Keratinocyte (primary cell): Measurements from ENCODE around the gene TEX48. TPM values are rescaled to one million over a fixed set of nuclear protein-coding genes. Genes with fewer than 3 reads are reported as not detected.

Experiments
- DNase-seq: peaks from one replicate; pipeline ENCODE4 v3.0.0-alpha.2; 2011; ENCODE audit warnings: low read depth, missing footprints, low spot score
- FAIRE-seq: peaks from 2 replicates; lab custom pipeline; 2011; peaks lifted over from hg19 to GRCh38; lab: Jason Lieb, UNC
- H2AFZ ChIP-seq: 2 replicates; pipeline ENCODE4 v1.6.0; 2012; ENCODE audit warnings: low read length, control low read depth, inconsistent platforms; ENCODE audit not compliant: control insufficient read depth
- H3K27ac ChIP-seq: 2 replicates; pipeline ENCODE4 v1.5.1; 2011; ENCODE audit warnings: low read length; ENCODE audit not compliant: control insufficient read depth, insufficient read depth
- H3K27me3 ChIP-seq: 3 replicates; pipeline ENCODE4 v1.6.0; 2011; ENCODE audit warnings: low read length; ENCODE audit not compliant: control insufficient read depth, insufficient read depth; ENCODE audit errors: extremely low read depth
- H3K36me3 ChIP-seq, 2 experiments: 2 replicates in 1 of 2; 3 replicates in 1 of 2; pipeline ENCODE4 v1.5.1; 2011; ENCODE audit warnings: low read length in 2 of 2, mild to moderate bottlenecking in 1 of 2; ENCODE audit not compliant: control insufficient read depth in 2 of 2, insufficient read depth in 2 of 2; ENCODE audit errors: extremely low read depth in 1 of 2
- H3K4me1 ChIP-seq: 3 replicates; pipeline ENCODE4 v1.5.1; 2011; ENCODE audit warnings: low read length; ENCODE audit not compliant: control insufficient read depth, insufficient read depth; ENCODE audit errors: extremely low read depth
- H3K4me2 ChIP-seq: 3 replicates; pipeline ENCODE4 v1.6.0; 2011; ENCODE audit warnings: low read depth, low read length; ENCODE audit not compliant: control insufficient read depth, insufficient read depth; ENCODE audit errors: extremely low read depth
- H3K4me3 ChIP-seq, 3 experiments: fragments of 200-600 bp in 1 of 3; sonication (generic) in 1 of 3; 2 replicates in 2 of 3; 3 replicates in 1 of 3; pipeline ENCODE4 v1.5.1; 2011 to 2016; ENCODE audit warnings: low read length in 3 of 3, mild to moderate bottlenecking in 3 of 3, control low read depth in 2 of 3, inconsistent platforms in 1 of 3, low read depth in 1 of 3, mixed read lengths in 1 of 3, mixed run types in 1 of 3, moderate library complexity in 1 of 3; ENCODE audit not compliant: control insufficient read depth in 2 of 3, insufficient read depth in 2 of 3; ENCODE audit errors: extremely low read depth in 1 of 3
- H3K79me2 ChIP-seq: 2 replicates; pipeline ENCODE4 v1.6.0; 2012; ENCODE audit warnings: low read length; ENCODE audit not compliant: control insufficient read depth, insufficient read depth
- H3K9ac ChIP-seq: 3 replicates; pipeline ENCODE4 v1.6.0; 2011; ENCODE audit warnings: low read length; ENCODE audit not compliant: control insufficient read depth, insufficient read depth; ENCODE audit errors: extremely low read depth
- H3K9me1 ChIP-seq: 3 replicates; pipeline ENCODE4 v1.6.0; 2011; ENCODE audit warnings: low read length; ENCODE audit not compliant: control insufficient read depth, insufficient read depth; ENCODE audit errors: extremely low read depth
- H3K9me3 ChIP-seq: 2 replicates; pipeline ENCODE4 v1.5.1; 2012; ENCODE audit warnings: low read depth, low read length; ENCODE audit not compliant: control insufficient read depth
- H4K20me1 ChIP-seq: 3 replicates; pipeline ENCODE4 v1.6.0; 2011; ENCODE audit warnings: low read length; ENCODE audit not compliant: control insufficient read depth, insufficient read depth; ENCODE audit errors: extremely low read depth
- CTCF ChIP-seq, 3 experiments: IDR thresholded peaks in 1 of 3; conservative IDR thresholded peaks in 1 of 3; optimal IDR thresholded peaks in 1 of 3; 2 replicates in 2 of 3; 3 replicates in 1 of 3; pipeline versions ENCODE3 to v1.5.1; 2011; ENCODE audit warnings: low read length in 3 of 3, mild to moderate bottlenecking in 3 of 3, moderate library complexity in 2 of 3, control low read depth in 1 of 3, inconsistent platforms in 1 of 3; ENCODE audit not compliant: insufficient read depth in 2 of 3; ENCODE audit errors: extremely low read depth in 1 of 3
- EZH2 ChIP-seq: IDR thresholded peaks from one replicate; pipeline ENCODE4 v1.6.1; 2012; ENCODE audit warnings: inconsistent platforms, mild to moderate bottlenecking, low read length, moderate library complexity
- dilution Hi-C: fragments of 300-500 bp; cut with MboI; formaldehyde crosslinking; loops from one replicate; pipeline ENCODE4 v1.7.0; 2020; ENCODE audit warnings: low sequenced_read_pairs; ENCODE audit not compliant: extremely low pct_ligation_motif_present
- polyA plus RNA-seq, 5 experiments: library from polyadenylated mRNA; depleted of rRNA in 3 of 5; stranded (reverse) in 3 of 5; stranded (forward) in 1 of 5; unstranded in 1 of 5; fragments of >200 nt; gene quantifications; 1 replicate in 1 of 5; 2 replicates in 3 of 5; 3 replicates in 1 of 5; pipeline versions ENCODE4 v1.2.1 to v1.2.3, GENCODE V29; 2011 to 2012; ENCODE audit warnings: missing spikeins in 2 of 5, low read depth in 1 of 5, low replicate concordance in 1 of 5

TEX48 gene
- polyA plus RNA-seq, 1 donor (not counting 4 experiments of a cell fraction or from before 2014, with no cell fraction given): not detected

DNA sequence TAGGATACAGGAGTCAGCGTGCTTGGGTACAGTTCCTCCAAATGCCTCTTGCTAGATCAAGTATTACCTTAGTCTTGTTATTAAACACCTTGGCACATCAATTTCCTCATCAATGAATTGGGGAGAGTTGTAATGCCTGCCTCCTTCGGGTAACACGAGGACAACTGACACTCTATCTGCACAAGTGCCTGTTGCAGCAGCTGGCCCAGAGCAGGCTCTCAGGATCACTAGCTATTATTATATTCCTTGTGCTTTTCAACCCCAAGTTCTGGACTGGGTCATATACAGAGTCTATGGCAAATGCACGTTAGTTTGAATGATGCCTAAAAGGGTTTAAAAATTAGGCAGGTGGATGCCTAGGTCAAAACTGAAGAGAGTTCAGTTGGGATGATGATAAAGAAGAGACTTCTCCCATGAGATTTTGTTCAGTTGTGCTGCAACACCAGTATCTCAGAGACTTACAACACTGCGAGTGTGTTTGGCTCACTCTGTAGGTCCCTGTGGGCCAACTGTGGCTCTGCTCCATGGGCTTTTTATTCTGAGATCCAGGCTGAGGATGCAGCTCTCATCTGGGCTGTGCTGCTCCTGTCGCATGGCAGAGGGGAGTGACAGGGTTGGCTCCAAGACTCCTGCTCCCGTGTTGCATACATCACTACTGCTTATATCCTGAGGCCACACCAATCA is 41.1 kb upstream of the TEX48 start:
- Histone ChIP-seq H2AFZ (no peak overlapping the region), H3K9ac (no peak overlapping the region), H3K4me3 (no peak overlapping the region), H3K27me3 (no peaks in the 10 kb centered on the region), H3K9me1 (no peaks in the 10 kb centered on the region), H3K27ac (no peak overlapping the region), H3K4me2 (no peak overlapping the region), H3K9me3 (no peaks in the 10 kb centered on the region), H3K36me3 (no peaks in the 10 kb centered on the region), H3K4me1 (peaks cover 35% of the 10 kb centered on the region), H4K20me1 (no peaks in the 10 kb centered on the region), H3K79me2 (no peaks in the 10 kb centered on the region)
- DNase-seq (no peak), FAIRE-seq (no peak)
- no peak for TF ChIP-seq CTCF (optimal IDR thresholded peaks at IDR 0.05 in 1 of 3, IDR thresholded peaks at IDR 0.05 in 1 of 3, conservative IDR thresholded peaks at IDR 0.05 in 1 of 3; ENCODE audit: extremely low read depth in 1 of 3, insufficient read depth in 2 of 3, low read length in 3 of 3)
- no peak for TF ChIP-seq EZH2
- dilution Hi-C loops: no loop called here

DNA sequence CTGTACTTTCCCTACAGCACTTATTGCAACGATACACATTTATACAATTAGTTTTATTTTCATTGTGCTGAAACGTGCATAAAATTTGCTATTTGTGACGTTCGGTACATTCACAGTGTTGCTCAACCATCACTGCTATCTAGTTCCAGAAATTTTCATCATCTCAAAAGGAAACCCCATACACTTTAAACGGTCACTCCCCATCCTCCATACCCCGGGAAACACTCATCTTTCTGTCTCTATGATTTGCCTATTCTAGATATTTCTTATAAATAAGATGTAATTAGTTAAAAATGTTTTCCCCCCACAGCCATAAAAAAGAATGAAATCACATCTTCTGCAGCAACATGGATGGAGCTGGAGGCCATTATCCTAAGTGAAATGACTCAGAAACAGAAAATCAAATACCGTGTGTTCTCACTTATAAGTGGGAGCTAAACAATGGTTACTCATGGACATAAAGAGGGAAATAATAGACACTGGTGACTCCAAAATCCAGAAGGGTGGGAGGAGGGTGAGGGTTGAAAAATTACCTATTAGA is 40.2 kb upstream of the TEX48 start:
- peak overlapping the region; percentile 21 for H3K27ac ChIP-seq
- no peaks in the 10 kb centered on the region for H3K36me3 ChIP-seq
- peak overlapping the region; percentile 19 for H3K4me2 ChIP-seq
- no peaks in the 10 kb centered on the region for H3K27me3 ChIP-seq
- FAIRE-seq (no peak), DNase-seq (no peak)
- H3K9me1 ChIP-seq: no peaks in the 10 kb centered on the region
- no peaks in the 10 kb centered on the region for H3K9me3 ChIP-seq
- no peaks in the 10 kb centered on the region for H4K20me1 ChIP-seq
- dilution Hi-C loops: no loop called here
- H3K4me1 ChIP-seq: peaks cover 35% of the 10 kb centered on the region
- peak overlapping the region; percentile 2 for H3K9ac ChIP-seq
- peak overlapping the region; percentile 4 for H2AFZ ChIP-seq
- H3K4me3 ChIP-seq: no peak overlapping the region
- TF ChIP-seq EZH2 (no peak), CTCF (optimal IDR thresholded peaks at IDR 0.05 in 1 of 3, IDR thresholded peaks at IDR 0.05 in 1 of 3, conservative IDR thresholded peaks at IDR 0.05 in 1 of 3; ENCODE audit: extremely low read depth in 1 of 3, insufficient read depth in 2 of 3, low read length in 3 of 3) (no peak)
- no peaks in the 10 kb centered on the region for H3K79me2 ChIP-seq
